A673 (cell line): Measurements from ENCODE around the gene NOM1.

Experiments
- CTCF ChIP-seq: fragments of 300-800, 200-600 bp; sonication (generic); conservative IDR thresholded peaks from 2 replicates; pipeline ENCODE4 v1.5.1; 2017; ENCODE audit warnings: low read depth, mild to moderate bottlenecking, antibody characterized with exemption, low read length, moderate library complexity, mixed read lengths
- EZH2 ChIP-seq: fragments of 200-600 bp; sonication (generic); IDR thresholded peaks from 2 replicates; pipeline ENCODE4 v1.6.1; 2017; ENCODE audit warnings: borderline replicate concordance, low read depth, mild to moderate bottlenecking, mixed read lengths, antibody characterized with exemption, low read length; ENCODE audit not compliant: poor library complexity, severe bottlenecking

GRCh38 chr7:157012113-157012547 is 62.6 kb downstream of the NOM1 start:
- no peak for TF ChIP-seq CTCF
- TF ChIP-seq EZH2 = no peak
